Uterus (tissue), 4 donors: Measurements from ENCODE around the gene MBD4. TPM values are rescaled to one million over a fixed set of nuclear protein-coding genes. Genes with fewer than 3 reads are reported as not detected.
"Not testable (repeated sequence)": the region's sequence is repeated elsewhere in the genome, so short reads cannot be mapped to it uniquely, and the experiment has no call there.

Source experiments
- DNase-seq, 2 donors: peaks; one replicate each; pipeline ENCODE4 v3.0.0-alpha.2; 2019 to 2020
- H3K27ac ChIP-seq, 2 donors: fragments of 200-600 bp; sonication (generic); 1 replicate in 1 of 2; 2 replicates in 1 of 2; pipeline ENCODE4 v1.5.1; 2016 to 2018
- H3K27me3 ChIP-seq, 2 donors: fragments of 200-600 bp; sonication (generic); one replicate each; pipeline ENCODE4 v1.5.1; 2018 to 2019; ENCODE audit warnings: control low read depth in 1 of 2
- H3K36me3 ChIP-seq, 2 donors: fragments of 200-600 bp; sonication (generic); one replicate each; pipeline ENCODE4 v1.5.1; 2019; ENCODE audit warnings: control low read depth in 1 of 2
- H3K4me1 ChIP-seq, 2 donors: fragments of 200-600 bp; sonication (generic); one replicate each; pipeline ENCODE4 v1.5.1; 2018 to 2019; ENCODE audit warnings: control low read depth in 1 of 2
- H3K4me3 ChIP-seq, 2 donors: fragments of 200-600 bp; sonication (generic); 1 replicate in 1 of 2; 2 replicates in 1 of 2; pipeline ENCODE4 v1.5.1; 2018 to 2019; ENCODE audit warnings: mild to moderate bottlenecking in 1 of 2
- H3K9me3 ChIP-seq, 2 donors: fragments of 200-600 bp; sonication (generic); one replicate each; pipeline ENCODE4 v1.5.1; 2019; ENCODE audit warnings: control low read depth in 1 of 2
- CTCF ChIP-seq, 4 experiments: fragments of 200-600 bp in 2 of 4; fragments of 450-650 bp in 2 of 4; sonication (generic) in 2 of 4; IDR thresholded peaks; one replicate each; pipeline ENCODE4 v1.5.1; 2016 to 2019; ENCODE audit warnings: antibody characterized with exemption in 4 of 4, mild to moderate bottlenecking in 2 of 4, moderate library complexity in 1 of 4
- POLR2A ChIP-seq, 2 donors: fragments of 450-650 bp; IDR thresholded peaks; one replicate each; pipeline ENCODE4 v1.6.1; 2016; ENCODE audit warnings: antibody characterized with exemption in 2 of 2, mild to moderate bottlenecking in 1 of 2, moderate library complexity in 1 of 2
- intact Hi-C: fragments of 100-400 bp; cut with DNase I; formaldehyde crosslinking; loops from one replicate; pipeline ENCODE4 v1.15.1; 2023; ENCODE audit warnings: low total_unique reads
- total RNA-seq, 4 donors: library from RNA; depleted of rRNA in 3 of 4; stranded (reverse); fragments of >200 nt in 3 of 4; gene quantifications; one replicate each; pipeline versions ENCODE4 v1.1.0 to v1.2.4, GENCODE V29; 2014 to 2023
- donor health status: DM: yes; HTN: yes; CAD: no.

MBD4 gene
- total RNA-seq, 4 donors from 2014 or later: 13.8 to 36.2 (median 20.4) TPM

GRCh38 chr3:129389572-129389937 lies 50.2 kb downstream of the MBD4 start:
- Histone ChIP-seq H3K4me1 (no peaks in the 10 kb centered on the region), H3K27me3 (no peaks in the 10 kb centered on the region), H3K36me3 (no peaks in the 10 kb centered on the region), H3K27ac (peak overlapping the region; percentile 74), H3K9me3 (no peaks in the 10 kb centered on the region), H3K4me3 (no peak overlapping the region)
- TF ChIP-seq POLR2A (IDR thresholded peaks at IDR 0.05) (no peak), CTCF (IDR thresholded peaks at IDR 0.05) (no peak)
- intact Hi-C loops: no loop called here
- no peak for DNase-seq

GRCh38 chr3:129388791-129389571 lies 50.8 kb downstream of the MBD4 start:
- H3K27me3 ChIP-seq, H3K36me3 ChIP-seq, H3K4me3 ChIP-seq, DNase-seq, H3K9me3 ChIP-seq, intact Hi-C loops, H3K4me1 ChIP-seq: not testable (repeated sequence)
- peak overlapping the region; percentile 74 for H3K27ac ChIP-seq

GRCh38 chr3:129387487-129387886 lies 52.3 kb downstream of the MBD4 start:
- TF ChIP-seq CTCF (IDR thresholded peaks at IDR 0.05) (no peak), POLR2A (IDR thresholded peaks at IDR 0.05) (no peak)
- no peaks in the 10 kb centered on the region for H3K27me3 ChIP-seq
- H3K9me3 ChIP-seq: no peaks in the 10 kb centered on the region
- no peak for DNase-seq
- no peaks in the 10 kb centered on the region for H3K36me3 ChIP-seq
- no peaks in the 10 kb centered on the region for H3K4me1 ChIP-seq
- intact Hi-C loops: no loop called here
- no peak overlapping the region for H3K4me3 ChIP-seq
- H3K27ac ChIP-seq: peak overlapping the region; percentile 74

- Histone ChIP-seq H3K4me3 (no peak overlapping the region), H3K9me3 (no peaks in the 10 kb centered on the region), H3K4me1 (no peaks in the 10 kb centered on the region), H3K27me3 (no peaks in the 10 kb centered on the region), H3K27ac (peak overlapping the region in 1 of 2 donors; percentile 74), H3K36me3 (no peaks in the 10 kb centered on the region)
- DNase-seq: no peak
- intact Hi-C loops: no loop called here
- TF ChIP-seq POLR2A (IDR thresholded peaks at IDR 0.05): no peak
- no peak for TF ChIP-seq CTCF (IDR thresholded peaks at IDR 0.05)
Measured at GRCh38 chr3:129386984-129387383, 52.8 kb downstream of the MBD4 start.

GRCh38 chr3:129385507-129385906 lies 54.2 kb downstream of the MBD4 start:
- not testable (repeated sequence) for H3K4me3 ChIP-seq

GRCh38 chr3:129384594-129385323 lies 55.0 kb downstream of the MBD4 start:
- Histone ChIP-seq H3K27ac (no peak overlapping the region), H3K4me3 (no peak overlapping the region), H3K9me3 (no peaks in the 10 kb centered on the region), H3K36me3 (no peaks in the 10 kb centered on the region), H3K27me3 (no peaks in the 10 kb centered on the region), H3K4me1 (no peaks in the 10 kb centered on the region)
- TF ChIP-seq CTCF (IDR thresholded peaks at IDR 0.05) (no peak), POLR2A (IDR thresholded peaks at IDR 0.05) (no peak)
- intact Hi-C loops: no loop called here
- DNase-seq: no peak

More at GRCh38 chr3:129385507-129385906, 54.2 kb downstream of the MBD4 start:
- H3K4me1 ChIP-seq, H3K27me3 ChIP-seq, intact Hi-C loops, H3K27ac ChIP-seq, H3K9me3 ChIP-seq, DNase-seq, H3K36me3 ChIP-seq: not testable (repeated sequence)

GRCh38 chr3:129384103-129384502 lies 55.6 kb downstream of the MBD4 start:
- H3K36me3 ChIP-seq, H3K4me1 ChIP-seq, H3K9me3 ChIP-seq, intact Hi-C loops, H3K27ac ChIP-seq, H3K27me3 ChIP-seq, DNase-seq, H3K4me3 ChIP-seq: not testable (repeated sequence)
